HG03108 (cell line): ENCODE data around the gene ARAP3.
"Not testable (repeated sequence)": the region's sequence is repeated elsewhere in the genome, so short reads cannot be mapped to it uniquely, and the experiment has no call there.

Experiments
- ATAC-seq: cut with Tn5 transposase; IDR thresholded peaks from one replicate; pipeline ENCODE4 v1.9.1; 2021; ENCODE audit warnings: moderate library complexity; ENCODE audit not compliant: unreplicated experiment

The ARAP3 gene

GRCh38 chr5:141681695-141682641 is at the start of gene ARAP3:
Gene ARAP3, minus strand, starts transcription at chr5:141682230. Its CDS starts 1,744 bp downstream, at chr5:141680486.
- no peak for ATAC-seq

- no peak for ATAC-seq
Measured at GRCh38 chr5:141729387-141730006, 47.5 kb upstream of the ARAP3 start.

GRCh38 chr5:141725891-141726290 is 43.9 kb upstream of the ARAP3 start:
- ATAC-seq: no peak

- not testable (repeated sequence) for ATAC-seq
Measured at GRCh38 chr5:141725174-141725573, 43.1 kb upstream of the ARAP3 start.

- no peak for ATAC-seq
Measured at GRCh38 chr5:141722266-141722665, 40.2 kb upstream of the ARAP3 start.

GRCh38 chr5:141717043-141717442 is 35.0 kb upstream of the ARAP3 start:
- ATAC-seq: no peak

- ATAC-seq: no peak
Measured at GRCh38 chr5:141716468-141716867, 34.4 kb upstream of the ARAP3 start.

GRCh38 chr5:141716009-141716408 is 34.0 kb upstream of the ARAP3 start:
- ATAC-seq: no peak

- ATAC-seq: no peak
Measured at GRCh38 chr5:141715346-141715905, 33.4 kb upstream of the ARAP3 start.

- ATAC-seq: no peak
Measured at GRCh38 chr5:141714542-141715310, 32.7 kb upstream of the ARAP3 start.

GRCh38 chr5:141713616-141714309 is 31.7 kb upstream of the ARAP3 start:
- ATAC-seq: no peak

- no peak for ATAC-seq
Measured at GRCh38 chr5:141711687-141712086, 29.7 kb upstream of the ARAP3 start.

GRCh38 chr5:141709699-141710267 is 27.8 kb upstream of the ARAP3 start:
- no peak for ATAC-seq

GRCh38 chr5:141708016-141708415 is 26.0 kb upstream of the ARAP3 start:
- no peak for ATAC-seq

GRCh38 chr5:141707510-141707909 is 25.5 kb upstream of the ARAP3 start:
- no peak for ATAC-seq

GRCh38 chr5:141706121-141706520 is 24.1 kb upstream of the ARAP3 start:
- no peak for ATAC-seq

GRCh38 chr5:141705469-141705868 is 23.4 kb upstream of the ARAP3 start:
- no peak for ATAC-seq

GRCh38 chr5:141704782-141705297 is 22.8 kb upstream of the ARAP3 start:
- no peak for ATAC-seq

- no peak for ATAC-seq
Measured at GRCh38 chr5:141703133-141703561, 21.1 kb upstream of the ARAP3 start.
